ENCODE results near the gene CSKMT. TPM values are rescaled to one million over a fixed set of nuclear protein-coding genes. Genes with fewer than 3 reads are reported as not detected.
A peak's percentile ranks its signal among the peaks of the same experiment; 100 is the strongest.
"Not testable (repeated sequence)": the region's sequence is repeated elsewhere in the genome, so short reads cannot be mapped to it uniquely, and the experiment has no call there.

CSKMT gene
- total RNA-seq, 4 donors from 2014 or later = 0.83 to 13.5 (median 5.7) TPM

GRCh38 chr11:62648967-62649364, 16.1 kb upstream of the CSKMT start:
- no peak for DNase-seq
- Histone ChIP-seq H3K36me3 (peaks cover 0 to 18% of the 10 kb centered on the region in 2 donors), H3K4me1 (peaks cover 19 to 22% of the 10 kb centered on the region in 2 donors), H3K9me3 (no peaks in the 10 kb centered on the region), H3K4me3 (replicated peaks in 1 of 3) (no peak overlapping the region), H3K27ac (no peak overlapping the region), H3K27me3 (no peaks in the 10 kb centered on the region)
- TF ChIP-seq POLR2A (IDR thresholded peaks at IDR 0.05) = no peak
- TF ChIP-seq, protein P1, sequence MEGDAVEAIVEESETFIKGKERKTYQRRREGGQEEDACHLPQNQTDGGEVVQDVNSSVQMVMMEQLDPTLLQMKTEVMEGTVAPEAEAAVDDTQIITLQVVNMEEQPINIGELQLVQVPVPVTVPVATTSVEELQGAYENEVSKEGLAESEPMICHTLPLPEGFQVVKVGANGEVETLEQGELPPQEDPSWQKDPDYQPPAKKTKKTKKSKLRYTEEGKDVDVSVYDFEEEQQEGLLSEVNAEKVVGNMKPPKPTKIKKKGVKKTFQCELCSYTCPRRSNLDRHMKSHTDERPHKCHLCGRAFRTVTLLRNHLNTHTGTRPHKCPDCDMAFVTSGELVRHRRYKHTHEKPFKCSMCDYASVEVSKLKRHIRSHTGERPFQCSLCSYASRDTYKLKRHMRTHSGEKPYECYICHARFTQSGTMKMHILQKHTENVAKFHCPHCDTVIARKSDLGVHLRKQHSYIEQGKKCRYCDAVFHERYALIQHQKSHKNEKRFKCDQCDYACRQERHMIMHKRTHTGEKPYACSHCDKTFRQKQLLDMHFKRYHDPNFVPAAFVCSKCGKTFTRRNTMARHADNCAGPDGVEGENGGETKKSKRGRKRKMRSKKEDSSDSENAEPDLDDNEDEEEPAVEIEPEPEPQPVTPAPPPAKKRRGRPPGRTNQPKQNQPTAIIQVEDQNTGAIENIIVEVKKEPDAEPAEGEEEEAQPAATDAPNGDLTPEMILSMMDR (IDR thresholded peaks at IDR 0.05) = no peak
- intact Hi-C loops (cut with DNase I) = no loop called here
- 92 to 93% methylated on average over 11 of the region's 11 CpGs for WGBS, 2 donors

DNA sequence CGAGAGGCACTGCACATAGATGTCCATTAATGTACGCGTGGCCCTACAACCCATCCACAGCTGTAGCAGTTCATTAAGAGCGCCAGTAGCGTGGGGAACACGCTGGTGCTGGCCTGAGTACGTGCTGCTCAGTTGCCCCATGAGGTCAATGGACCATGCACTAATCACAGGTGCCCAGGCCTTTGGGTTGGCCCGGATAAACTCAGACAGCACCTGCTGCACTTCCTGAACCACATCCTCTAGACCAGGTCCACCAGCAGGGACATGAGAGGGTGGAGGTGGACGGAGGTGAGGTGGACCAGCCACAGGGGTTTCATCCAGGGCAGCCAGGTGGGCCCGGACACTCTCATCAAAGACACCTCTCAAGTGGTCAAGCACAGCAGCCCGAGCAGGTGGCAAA, 15.6 kb upstream of the CSKMT start:
- Histone ChIP-seq H3K4me1 (peaks cover 19 to 22% of the 10 kb centered on the region in 2 donors), H3K4me3 (replicated peaks in 1 of 3) (no peak overlapping the region), H3K9me3 (no peaks in the 10 kb centered on the region), H3K27me3 (no peaks in the 10 kb centered on the region), H3K27ac (no peak overlapping the region), H3K36me3 (peaks cover 0 to 16% of the 10 kb centered on the region in 2 donors)
- TF ChIP-seq, protein P1 (IDR thresholded peaks at IDR 0.05) = no peak
- TF ChIP-seq POLR2A (IDR thresholded peaks at IDR 0.05) = no peak
- DNase-seq = no peak
- intact Hi-C loops (cut with DNase I) = no loop called here
- 93% methylated on average over 11 of the region's 11 CpGs for WGBS, 2 donors

- peaks cover 0 to 16% of the 10 kb centered on the region in 2 donors for H3K36me3 ChIP-seq
- H3K9me3 ChIP-seq; DNase-seq; H3K27ac ChIP-seq; H3K4me3 ChIP-seq (replicated peaks in 1 of 3); H3K27me3 ChIP-seq; intact Hi-C loops (cut with DNase I): not testable (repeated sequence)
- 96 to 97% methylated on average over 12 of the region's 12 CpGs for WGBS, 2 donors
- H3K4me1 ChIP-seq = peaks cover 16 to 18% of the 10 kb centered on the region in 2 donors
These were observed 14.8 kb upstream of the CSKMT start for GRCh38 chr11:62650283-62650682.

- TF ChIP-seq, protein P1 (IDR thresholded peaks at IDR 0.05) = no peak
- TF ChIP-seq POLR2A (IDR thresholded peaks at IDR 0.05) = no peak
- peak overlapping the region; percentile 69 to 77 (median 76) for H3K27ac ChIP-seq
- no peak for DNase-seq
- H3K9me3 ChIP-seq = no peaks in the 10 kb centered on the region
- H3K4me3 ChIP-seq (replicated peaks in 1 of 3) = peak overlapping the region; percentile 46 to 61 (median 60)
- peaks cover 0 to 16% of the 10 kb centered on the region in 2 donors for H3K36me3 ChIP-seq
- WGBS, 2 donors = 46 to 66% methylated on average over 9 to 12 of the region's 16 CpGs
- no peaks in the 10 kb centered on the region for H3K27me3 ChIP-seq
- peaks cover 6 to 11% of the 10 kb centered on the region in 2 donors for H3K4me1 ChIP-seq
- intact Hi-C loops (cut with DNase I) = no loop called here
These were observed 12.7 kb upstream of the CSKMT start for GRCh38 chr11:62652161-62653006.

DNA sequence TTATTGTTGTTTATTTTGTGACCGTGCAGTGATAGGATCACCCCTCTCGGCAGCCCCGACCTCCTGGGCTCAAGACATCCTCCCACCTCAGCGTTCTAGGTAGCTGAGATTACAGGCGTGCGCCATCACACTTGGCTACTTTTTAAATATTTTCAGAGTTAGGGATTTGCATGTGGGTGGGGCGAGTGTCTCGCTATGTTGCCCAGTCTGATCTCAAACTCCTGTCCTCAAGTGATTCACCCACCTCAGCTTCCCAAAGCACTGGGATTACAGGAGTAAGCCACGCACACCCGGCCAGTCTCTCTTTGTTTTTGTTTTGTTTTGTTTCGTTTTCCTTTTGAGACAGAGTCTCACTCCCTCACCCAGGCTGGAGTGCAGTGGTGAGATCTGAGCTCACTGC, 10.8 kb upstream of the CSKMT start:
- Histone ChIP-seq H3K4me1 (peaks cover 6 to 11% of the 10 kb centered on the region in 2 donors), H3K27ac (no peak overlapping the region), H3K4me3 (replicated peaks in 1 of 3) (no peak overlapping the region), H3K27me3 (no peaks in the 10 kb centered on the region), H3K36me3 (peaks cover 0 to 6% of the 10 kb centered on the region in 2 donors), H3K9me3 (no peaks in the 10 kb centered on the region)
- WGBS, 2 donors = 79 to 84% methylated on average over 11 of the region's 11 CpGs
- no peak for DNase-seq
- intact Hi-C loops (cut with DNase I) = no loop called here
- TF ChIP-seq POLR2A (IDR thresholded peaks at IDR 0.05) = no peak
- TF ChIP-seq, protein P1 (IDR thresholded peaks at IDR 0.05) = no peak
